ENCODE results near the gene POLR3F. TPM values are rescaled to one million over a fixed set of nuclear protein-coding genes. Genes with fewer than 3 reads are reported as not detected.

Gene POLR3F, protein sequence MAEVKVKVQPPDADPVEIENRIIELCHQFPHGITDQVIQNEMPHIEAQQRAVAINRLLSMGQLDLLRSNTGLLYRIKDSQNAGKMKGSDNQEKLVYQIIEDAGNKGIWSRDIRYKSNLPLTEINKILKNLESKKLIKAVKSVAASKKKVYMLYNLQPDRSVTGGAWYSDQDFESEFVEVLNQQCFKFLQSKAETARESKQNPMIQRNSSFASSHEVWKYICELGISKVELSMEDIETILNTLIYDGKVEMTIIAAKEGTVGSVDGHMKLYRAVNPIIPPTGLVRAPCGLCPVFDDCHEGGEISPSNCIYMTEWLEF
- 14.2 TPM for polyA plus RNA-seq (2013, experiment 1 of 2)
- polyA plus RNA-seq (2013, experiment 2 of 2) = 12.3 TPM

DNA sequence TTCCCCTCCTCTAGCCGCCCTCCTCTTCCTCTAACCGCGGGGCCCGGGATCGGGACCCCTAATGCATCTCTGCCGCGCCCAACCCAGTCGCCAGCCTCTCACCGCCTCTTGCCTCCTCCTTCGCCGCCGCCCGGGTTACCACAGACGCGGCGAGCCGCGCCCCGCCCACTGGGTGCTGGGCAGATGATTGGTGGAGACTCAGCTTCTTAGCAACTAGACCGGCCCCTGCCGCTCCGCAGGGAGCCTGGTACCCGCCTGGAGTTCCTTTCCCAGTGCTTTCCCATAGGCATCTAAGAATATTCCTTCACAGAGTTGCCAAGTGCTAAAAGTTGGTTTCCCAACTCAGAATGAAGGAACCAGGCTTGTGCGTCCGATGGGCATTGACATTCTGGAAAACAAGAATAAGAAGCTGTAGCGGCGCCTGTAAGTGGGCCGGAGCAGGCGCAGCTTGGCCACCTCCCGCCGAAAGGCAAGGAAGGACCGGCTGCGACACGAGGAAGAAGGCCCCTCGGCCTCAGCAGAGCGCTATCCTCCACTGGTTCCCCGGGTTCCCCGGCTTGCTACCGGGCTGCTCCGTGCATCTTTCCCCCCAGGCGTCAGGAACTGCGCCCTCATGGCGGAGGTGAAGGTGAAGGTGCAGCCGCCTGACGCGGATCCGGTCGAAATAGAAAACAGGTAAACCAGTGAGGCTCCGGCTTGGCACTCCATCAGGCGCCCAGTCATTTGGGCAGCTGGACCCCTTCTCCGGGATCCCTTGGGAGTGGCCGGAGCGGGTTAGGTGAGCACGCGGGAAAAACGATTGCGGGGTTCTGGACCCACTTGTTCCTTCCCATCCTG, at the start of gene POLR3F, which contains the start of gene DZANK1:
Gene POLR3F, plus strand, starts transcription at position 497 of the 837 bp plus-strand sequence. Its CDS starts 117 bp downstream, at position 614.
Gene DZANK1, minus strand, starts transcription at position 137 of the 837 bp plus-strand sequence. CDS start 1,672 bp downstream, outside the sequence.
- H3K4me3 ChIP-seq (ENCODE audit: extremely low read depth, insufficient read depth, low read length, poor library complexity, severe bottlenecking) = peak within 1 kb of the TSS; percentile 98
- H3K4me1 ChIP-seq (ENCODE audit: control insufficient read depth, insufficient read depth, low read length, poor library complexity, severe bottlenecking) = peaks cover 2% of the 10 kb centered on the region
- H3K9me3 ChIP-seq (ENCODE audit: control insufficient read depth, low read length) = no peaks in the 10 kb centered on the region
- peak within 1 kb of the TSS; percentile 100 for H3K27ac ChIP-seq (ENCODE audit: low read depth, low read length, severe bottlenecking)
- WGBS, 2 experiments (ENCODE audit: insufficient coverage in 2 of 2) = 0% methylated on average over 45 of the region's 57 CpGs
- H3K36me3 ChIP-seq (ENCODE audit: control insufficient read depth, insufficient read depth, low read length) = peaks cover 25% of the 10 kb centered on the region

DNA sequence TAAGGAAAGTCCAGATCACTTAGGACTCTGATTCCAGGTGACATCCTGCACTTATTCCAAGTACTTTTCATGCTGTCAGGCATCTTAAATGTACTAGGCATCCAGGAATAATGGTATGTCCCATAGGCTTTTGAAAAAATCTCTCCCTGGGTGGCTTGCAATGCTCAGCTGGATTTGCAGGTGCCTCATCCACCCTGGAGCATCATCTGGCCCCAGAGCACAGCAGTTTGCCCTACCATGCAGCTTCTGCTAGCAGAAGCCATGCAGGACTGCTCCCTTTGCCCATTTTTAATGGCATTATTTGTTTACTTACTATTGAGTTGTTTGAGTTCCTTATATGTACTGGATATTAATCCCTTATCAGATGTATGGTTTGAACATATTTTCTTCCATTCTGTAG, 45.6 kb upstream of the POLR3F start:
- H3K36me3 ChIP-seq (ENCODE audit: control insufficient read depth, insufficient read depth, low read length) = no peaks in the 10 kb centered on the region
- H3K9me3 ChIP-seq (ENCODE audit: control insufficient read depth, low read length) = no peaks in the 10 kb centered on the region
- H3K27ac ChIP-seq (ENCODE audit: low read depth, low read length, severe bottlenecking) = no peak overlapping the region
- H3K4me1 ChIP-seq (ENCODE audit: control insufficient read depth, insufficient read depth, low read length, poor library complexity, severe bottlenecking) = no peaks in the 10 kb centered on the region
- no peak overlapping the region for H3K4me3 ChIP-seq (ENCODE audit: extremely low read depth, insufficient read depth, low read length, poor library complexity, severe bottlenecking)

DNA sequence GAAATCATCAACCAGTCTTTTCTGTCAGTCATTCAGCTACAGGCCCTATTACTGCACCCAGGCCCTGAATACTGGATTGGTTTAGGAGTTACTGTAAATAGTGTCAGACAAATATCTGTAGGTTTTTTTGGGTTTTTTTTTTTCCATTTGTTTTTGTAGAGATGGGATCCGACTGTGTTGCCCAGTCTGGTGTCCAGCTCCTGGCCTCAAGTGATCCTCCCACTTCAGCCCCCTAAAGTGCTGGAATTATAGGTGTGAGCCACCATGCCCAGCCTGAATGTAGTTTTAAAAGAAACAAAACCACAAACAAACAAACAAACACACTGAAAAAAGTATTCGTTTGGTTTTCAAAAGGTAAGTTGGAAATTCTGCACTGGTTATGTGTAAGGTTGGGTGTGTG, 40.0 kb upstream of the POLR3F start:
- WGBS, 2 experiments (ENCODE audit: insufficient coverage in 2 of 2) = no CpG with 5 or more reads among the region's 2 CpGs
- Histone ChIP-seq H3K9me3 (ENCODE audit: control insufficient read depth, low read length) (no peaks in the 10 kb centered on the region), H3K4me1 (ENCODE audit: control insufficient read depth, insufficient read depth, low read length, poor library complexity, severe bottlenecking) (no peaks in the 10 kb centered on the region), H3K27ac (ENCODE audit: low read depth, low read length, severe bottlenecking) (no peak overlapping the region), H3K36me3 (ENCODE audit: control insufficient read depth, insufficient read depth, low read length) (no peaks in the 10 kb centered on the region), H3K4me3 (ENCODE audit: extremely low read depth, insufficient read depth, low read length, poor library complexity, severe bottlenecking) (no peak overlapping the region)

DNA sequence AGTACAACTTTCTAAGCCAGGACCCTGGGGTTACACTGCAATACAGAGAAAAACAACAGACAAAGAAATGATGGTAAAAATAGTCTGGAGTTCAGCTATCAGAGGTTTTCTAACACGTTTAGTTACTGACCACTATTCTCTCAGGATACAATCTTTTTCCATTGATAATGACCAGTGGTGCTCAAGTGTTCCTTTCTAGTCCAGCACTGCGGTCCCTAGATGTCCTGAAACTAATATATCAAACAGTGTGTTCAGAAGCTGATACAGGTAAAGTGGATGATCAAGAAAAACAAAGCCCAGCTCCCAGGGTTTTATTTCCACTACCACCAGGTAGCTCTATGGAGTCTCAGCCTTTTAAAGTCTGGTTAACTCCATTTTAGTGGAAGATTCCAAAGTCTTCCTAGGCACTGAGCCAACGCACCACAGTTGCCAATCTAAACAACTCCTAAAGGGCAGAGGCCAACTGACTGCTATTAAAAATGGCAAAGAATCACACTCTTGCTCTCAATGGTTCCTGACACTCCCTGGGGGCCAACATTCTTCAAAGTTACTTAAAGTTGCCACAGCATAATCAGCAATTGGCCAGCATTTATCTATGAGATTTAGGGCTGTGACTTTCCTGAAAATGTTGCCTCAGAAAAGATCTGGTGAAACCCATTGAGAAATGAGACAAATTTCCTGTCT, 38.6 kb upstream of the POLR3F start:
- Histone ChIP-seq H3K9me3 (ENCODE audit: control insufficient read depth, low read length) (no peaks in the 10 kb centered on the region), H3K36me3 (ENCODE audit: control insufficient read depth, insufficient read depth, low read length) (no peaks in the 10 kb centered on the region), H3K27ac (ENCODE audit: low read depth, low read length, severe bottlenecking) (no peak overlapping the region), H3K4me1 (ENCODE audit: control insufficient read depth, insufficient read depth, low read length, poor library complexity, severe bottlenecking) (no peaks in the 10 kb centered on the region), H3K4me3 (ENCODE audit: extremely low read depth, insufficient read depth, low read length, poor library complexity, severe bottlenecking) (no peak overlapping the region)
- 96% methylated on average over 2 of the region's 3 CpGs; no CpG with 5 or more reads in 1 of the 2 experiments for WGBS, 2 experiments (ENCODE audit: insufficient coverage in 2 of 2)

DNA sequence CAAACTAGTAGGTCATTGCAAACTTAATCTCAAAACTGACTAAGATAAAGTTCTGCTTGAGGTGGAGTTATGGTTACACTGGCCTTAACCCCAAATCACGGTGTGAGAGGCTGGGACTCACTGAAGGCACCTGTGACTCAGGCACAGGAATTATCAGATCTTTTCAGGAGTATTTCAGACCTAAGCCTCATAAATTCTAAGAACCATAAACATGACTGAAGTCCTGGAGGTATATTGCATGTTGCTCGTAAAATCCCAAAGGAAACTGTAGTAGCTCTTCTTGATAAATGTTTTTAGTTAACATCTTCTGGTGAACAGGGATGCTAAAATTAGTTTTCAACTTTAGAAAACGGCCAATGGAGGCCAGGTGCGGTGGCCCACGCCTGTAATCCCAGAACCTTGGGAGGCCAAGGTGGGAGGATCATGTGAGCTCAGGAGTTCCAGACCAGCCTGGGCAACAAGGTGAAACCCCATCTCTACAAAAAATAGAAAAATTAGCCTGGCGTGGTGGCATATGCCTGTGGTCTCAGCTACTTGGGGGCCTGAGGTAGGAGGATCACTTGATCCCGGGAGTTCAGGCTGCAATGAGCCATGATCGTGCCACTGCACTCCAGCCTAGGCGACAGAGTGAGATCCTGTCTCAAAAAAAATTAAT, 36.9 kb upstream of the POLR3F start:
- Histone ChIP-seq H3K4me3 (ENCODE audit: extremely low read depth, insufficient read depth, low read length, poor library complexity, severe bottlenecking) (no peak overlapping the region), H3K27ac (ENCODE audit: low read depth, low read length, severe bottlenecking) (no peak overlapping the region), H3K4me1 (ENCODE audit: control insufficient read depth, insufficient read depth, low read length, poor library complexity, severe bottlenecking) (no peaks in the 10 kb centered on the region), H3K9me3 (ENCODE audit: control insufficient read depth, low read length) (no peaks in the 10 kb centered on the region), H3K36me3 (ENCODE audit: control insufficient read depth, insufficient read depth, low read length) (no peaks in the 10 kb centered on the region)
- WGBS, 2 experiments (ENCODE audit: insufficient coverage in 2 of 2) = 90% methylated on average over 3 to 4 of the region's 9 CpGs

DNA sequence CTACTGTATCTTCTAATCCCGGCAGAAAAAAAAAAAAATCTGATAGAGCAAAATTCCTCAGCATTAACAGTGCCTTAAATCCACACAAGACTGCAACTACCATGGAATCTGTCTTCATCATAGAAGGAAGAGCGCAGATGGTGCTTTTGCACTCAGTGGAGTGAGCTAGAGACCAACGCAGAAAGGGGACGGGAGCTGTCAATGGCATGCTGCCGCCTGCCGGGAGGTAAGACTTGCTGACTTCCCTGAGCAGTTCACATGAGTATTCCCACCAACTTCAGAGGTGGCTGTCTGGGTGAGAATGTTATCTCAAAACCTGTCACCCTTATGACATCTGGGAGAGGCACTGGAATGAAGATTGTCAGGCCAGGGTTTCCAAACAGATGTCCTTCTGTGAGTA, 36.0 kb upstream of the POLR3F start:
- no peaks in the 10 kb centered on the region for H3K4me1 ChIP-seq (ENCODE audit: control insufficient read depth, insufficient read depth, low read length, poor library complexity, severe bottlenecking)
- WGBS, 2 experiments (ENCODE audit: insufficient coverage in 2 of 2) = 71 to 79% methylated on average over 5 to 6 of the region's 6 CpGs
- H3K9me3 ChIP-seq (ENCODE audit: control insufficient read depth, low read length) = no peaks in the 10 kb centered on the region
- no peaks in the 10 kb centered on the region for H3K36me3 ChIP-seq (ENCODE audit: control insufficient read depth, insufficient read depth, low read length)
- H3K27ac ChIP-seq (ENCODE audit: low read depth, low read length, severe bottlenecking) = no peak overlapping the region
- H3K4me3 ChIP-seq (ENCODE audit: extremely low read depth, insufficient read depth, low read length, poor library complexity, severe bottlenecking) = no peak overlapping the region

DNA sequence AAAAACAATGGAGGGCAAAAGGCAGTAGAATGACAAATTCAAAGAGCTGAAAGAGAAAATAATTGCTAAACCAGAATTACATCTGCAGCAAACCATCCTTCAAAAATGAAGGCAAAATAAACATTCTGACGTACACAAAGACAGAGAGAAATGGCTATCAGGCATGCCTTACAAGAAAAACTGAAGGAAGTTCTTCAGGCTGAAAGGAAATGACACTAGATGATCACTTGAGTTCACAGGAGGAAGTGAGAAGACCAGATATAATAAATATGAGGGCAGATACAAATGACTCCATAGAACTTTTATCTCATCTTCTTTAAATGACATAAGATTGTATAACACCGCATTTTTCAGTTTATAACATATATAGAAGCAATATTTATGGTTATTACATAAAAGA, 30.3 kb upstream of the POLR3F start:
- Histone ChIP-seq H3K9me3 (ENCODE audit: control insufficient read depth, low read length) (no peaks in the 10 kb centered on the region), H3K4me3 (ENCODE audit: extremely low read depth, insufficient read depth, low read length, poor library complexity, severe bottlenecking) (no peak overlapping the region), H3K27ac (ENCODE audit: low read depth, low read length, severe bottlenecking) (no peak overlapping the region), H3K36me3 (ENCODE audit: control insufficient read depth, insufficient read depth, low read length) (no peaks in the 10 kb centered on the region), H3K4me1 (ENCODE audit: control insufficient read depth, insufficient read depth, low read length, poor library complexity, severe bottlenecking) (no peaks in the 10 kb centered on the region)
- 92 to 100% methylated on average over 1 of the region's 2 CpGs for WGBS, 2 experiments (ENCODE audit: insufficient coverage in 2 of 2)

DNA sequence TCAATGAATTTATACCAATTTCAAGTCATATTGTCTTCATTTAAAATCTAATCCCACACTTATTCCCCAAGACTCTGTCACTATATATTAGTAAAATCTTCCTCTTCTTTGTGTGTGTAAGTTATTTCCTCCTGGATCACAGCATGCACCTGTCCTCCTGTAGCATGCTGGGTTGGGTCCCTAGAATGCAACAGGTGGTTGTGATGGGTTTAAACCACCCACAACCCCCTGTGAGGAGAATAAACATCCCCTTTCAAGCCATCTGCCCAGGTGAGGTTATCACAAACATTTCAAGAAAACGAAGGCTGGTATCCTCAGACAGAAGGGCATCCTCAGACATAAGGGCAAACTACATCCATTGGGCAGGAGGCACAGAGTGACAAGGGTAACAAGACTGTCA, 26.8 kb upstream of the POLR3F start:
- no peak overlapping the region for H3K27ac ChIP-seq (ENCODE audit: low read depth, low read length, severe bottlenecking)
- H3K9me3 ChIP-seq (ENCODE audit: control insufficient read depth, low read length) = no peaks in the 10 kb centered on the region
- H3K4me1 ChIP-seq (ENCODE audit: control insufficient read depth, insufficient read depth, low read length, poor library complexity, severe bottlenecking) = no peaks in the 10 kb centered on the region
- 0% methylated on average over 1 of the region's 1 CpG for WGBS, 2 experiments (ENCODE audit: insufficient coverage in 2 of 2)
- H3K36me3 ChIP-seq (ENCODE audit: control insufficient read depth, insufficient read depth, low read length) = no peaks in the 10 kb centered on the region
- no peak overlapping the region for H3K4me3 ChIP-seq (ENCODE audit: extremely low read depth, insufficient read depth, low read length, poor library complexity, severe bottlenecking)

DNA sequence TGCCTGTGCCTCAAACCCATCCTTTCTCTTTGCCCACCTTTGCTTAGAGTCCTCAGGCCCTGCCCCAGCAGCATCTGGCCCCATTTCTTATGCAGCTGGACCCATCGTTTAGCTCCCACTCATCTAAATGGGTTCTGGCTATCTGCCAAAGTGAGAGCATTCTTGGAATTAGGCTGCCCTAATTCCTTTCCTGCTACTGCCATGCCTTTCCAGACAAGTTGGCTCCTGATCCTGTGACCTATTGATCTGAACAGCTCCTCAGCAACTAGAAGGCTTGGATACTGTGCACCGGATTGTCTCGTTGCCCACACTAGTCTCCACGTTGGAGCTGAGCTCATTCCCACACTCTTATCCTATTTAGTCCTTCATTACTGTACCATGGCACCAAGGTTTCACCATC, 23.3 kb upstream of the POLR3F start:
- no peak overlapping the region for H3K27ac ChIP-seq (ENCODE audit: low read depth, low read length, severe bottlenecking)
- WGBS, 2 experiments (ENCODE audit: insufficient coverage in 2 of 2) = 89 to 93% methylated on average over 4 of the region's 4 CpGs
- no peaks in the 10 kb centered on the region for H3K9me3 ChIP-seq (ENCODE audit: control insufficient read depth, low read length)
- no peaks in the 10 kb centered on the region for H3K36me3 ChIP-seq (ENCODE audit: control insufficient read depth, insufficient read depth, low read length)
- no peak overlapping the region for H3K4me3 ChIP-seq (ENCODE audit: extremely low read depth, insufficient read depth, low read length, poor library complexity, severe bottlenecking)
- H3K4me1 ChIP-seq (ENCODE audit: control insufficient read depth, insufficient read depth, low read length, poor library complexity, severe bottlenecking) = no peaks in the 10 kb centered on the region

DNA sequence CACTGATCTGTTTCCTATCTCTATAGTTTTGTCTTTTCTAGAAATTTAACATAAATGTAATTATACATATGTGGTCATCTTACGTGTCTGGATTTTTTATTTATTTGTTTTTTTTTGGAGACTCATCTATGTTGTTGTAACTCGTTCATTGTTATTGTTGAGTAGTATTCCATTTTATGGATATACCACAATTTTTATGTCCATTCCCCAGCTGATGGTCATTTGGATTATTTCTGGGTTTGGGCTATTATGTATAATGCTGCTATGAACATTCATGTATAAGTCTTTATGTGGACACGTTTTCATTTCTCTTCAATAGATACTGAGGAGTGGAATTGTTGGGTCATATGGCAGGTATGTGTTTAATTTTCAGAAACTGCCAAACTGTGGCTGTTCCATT, 10.6 kb upstream of the POLR3F start:
- Histone ChIP-seq H3K27ac (ENCODE audit: low read depth, low read length, severe bottlenecking) (no peak overlapping the region), H3K4me3 (ENCODE audit: extremely low read depth, insufficient read depth, low read length, poor library complexity, severe bottlenecking) (no peak overlapping the region), H3K9me3 (ENCODE audit: control insufficient read depth, low read length) (no peaks in the 10 kb centered on the region), H3K36me3 (ENCODE audit: control insufficient read depth, insufficient read depth, low read length) (no peaks in the 10 kb centered on the region), H3K4me1 (ENCODE audit: control insufficient read depth, insufficient read depth, low read length, poor library complexity, severe bottlenecking) (no peaks in the 10 kb centered on the region)
- 80% methylated on average over 1 of the region's 3 CpGs; no CpG with 5 or more reads in 1 of the 2 experiments for WGBS, 2 experiments (ENCODE audit: insufficient coverage in 2 of 2)

All from mesodermal cell (in vitro differentiated cells).